Activated naive CD8-positive, alpha-beta T cell treated with anti-CD3 and anti-CD28 coated beads, Interleukin-2, amount 10 ng/mL, durations not matched to agents 7 days and 5 days (primary cell): ENCODE results near the gene CEACAM19. TPM values are rescaled to one million over a fixed set of nuclear protein-coding genes. Genes with fewer than 3 reads are reported as not detected.
"Not testable (repeated sequence)": the region's sequence is repeated elsewhere in the genome, so short reads cannot be mapped to it uniquely, and the experiment has no call there.

Experiments
- ATAC-seq: fragments of 150-1000 bp; cut with Tn5 transposase; one replicate; pipeline ENCODE4 v1.10.0; 2021; ENCODE audit warnings: low read depth, moderate library complexity
- POLR2A ChIA-PET: fragments of 350-600 bp; sonication (Branson Sonifier 250); formaldehyde crosslinking; loops from one replicate; lab custom pipeline; 2021; ENCODE audit warnings: antibody characterized with exemption; lab: Charles Lee
- DNase-seq: peaks from one replicate; pipeline ENCODE4 v3.0.0; 2021
- H3K27ac Mint-ChIP-seq: one replicate; pipeline ENCODE4 v1.8.0; 2022; ENCODE audit warnings: mild to moderate bottlenecking, mixed read lengths
- H3K27me3 Mint-ChIP-seq: one replicate; pipeline ENCODE4 v1.8.0; 2022; ENCODE audit warnings: mild to moderate bottlenecking, moderate library complexity, mixed read lengths
- H3K36me3 Mint-ChIP-seq: one replicate; pipeline ENCODE4 v1.8.0; 2021; ENCODE audit warnings: mild to moderate bottlenecking, mixed read lengths
- H3K4me1 Mint-ChIP-seq: one replicate; pipeline ENCODE4 v1.8.0; 2021; ENCODE audit warnings: mixed read lengths
- H3K4me3 Mint-ChIP-seq: one replicate; pipeline ENCODE4 v1.8.0; 2022; ENCODE audit warnings: mild to moderate bottlenecking, moderate library complexity, mixed read lengths
- H3K9me3 Mint-ChIP-seq: one replicate; pipeline ENCODE4 v1.8.0; 2021; ENCODE audit warnings: mixed read lengths
- total RNA-seq, 2 experiments: library from RNA; stranded (reverse); gene quantifications; one replicate each; pipeline ENCODE4 v1.2.3, GENCODE V29; 2021

The CEACAM19 gene
- total RNA-seq, 2 experiments from 2014 or later = 0.40 TPM; not detected in 1

DNA sequence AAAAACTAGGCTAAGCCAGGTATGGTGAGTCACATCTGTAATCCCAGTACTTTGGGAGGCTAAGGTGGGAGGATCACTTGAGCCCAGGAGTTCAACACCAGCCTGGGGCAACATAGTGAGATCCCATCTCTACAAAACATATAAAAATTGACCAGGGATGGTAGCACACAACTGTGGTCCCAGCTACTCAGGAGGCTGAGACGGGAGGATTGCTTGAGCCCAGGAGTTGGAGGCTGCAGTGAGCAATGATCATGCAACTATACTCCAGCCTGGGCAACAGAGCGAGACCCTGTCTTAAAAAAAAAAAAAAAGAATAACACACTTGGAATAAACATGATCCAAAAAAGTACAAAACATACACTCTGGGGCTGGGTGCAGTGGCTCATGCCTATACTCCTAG is 1.3 kb upstream of the CEACAM19 start:
- H3K27ac Mint-ChIP-seq, ATAC-seq, POLR2A ChIA-PET, H3K4me1 Mint-ChIP-seq, DNase-seq, H3K36me3 Mint-ChIP-seq, H3K9me3 Mint-ChIP-seq, H3K4me3 Mint-ChIP-seq, H3K27me3 Mint-ChIP-seq: not testable (repeated sequence)

GRCh38 chr19:44672226-44672625 is 944 bp downstream of the CEACAM19 start:
- H3K9me3 Mint-ChIP-seq = no peaks in the 10 kb centered on the region
- DNase-seq = no peak
- H3K4me3 Mint-ChIP-seq = no peak overlapping the region
- no peak overlapping the region for H3K27ac Mint-ChIP-seq
- H3K36me3 Mint-ChIP-seq = no peaks in the 10 kb centered on the region
- no peaks in the 10 kb centered on the region for H3K27me3 Mint-ChIP-seq
- H3K4me1 Mint-ChIP-seq = no peaks in the 10 kb centered on the region
- POLR2A ChIA-PET = no interaction called here
- no peak for ATAC-seq

DNA sequence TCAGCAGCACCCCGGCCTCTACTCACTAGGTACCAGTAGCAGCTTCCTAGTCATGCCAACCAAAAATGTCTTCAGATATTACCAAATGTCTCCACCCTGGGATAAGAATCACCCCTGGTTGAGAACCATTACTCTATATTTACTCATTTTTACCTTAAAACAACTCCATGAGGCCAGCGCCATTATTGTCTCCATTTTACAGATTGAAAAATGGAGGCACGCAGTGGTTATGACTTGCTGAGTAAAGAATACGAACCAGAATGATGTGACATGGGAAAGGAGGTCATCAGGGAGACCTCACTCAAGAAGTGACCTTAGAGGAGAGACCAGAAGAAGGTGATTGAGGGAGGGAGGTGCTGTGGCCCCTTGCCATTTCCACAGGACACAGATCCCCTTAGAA is 2.2 kb downstream of the CEACAM19 start:
- H3K4me1 Mint-ChIP-seq = no peaks in the 10 kb centered on the region
- H3K27me3 Mint-ChIP-seq = no peaks in the 10 kb centered on the region
- POLR2A ChIA-PET = no interaction called here
- H3K9me3 Mint-ChIP-seq = no peaks in the 10 kb centered on the region
- H3K27ac Mint-ChIP-seq = no peak overlapping the region
- H3K4me3 Mint-ChIP-seq = no peak overlapping the region
- no peaks in the 10 kb centered on the region for H3K36me3 Mint-ChIP-seq
- DNase-seq (no peak), ATAC-seq (no peak)

DNA sequence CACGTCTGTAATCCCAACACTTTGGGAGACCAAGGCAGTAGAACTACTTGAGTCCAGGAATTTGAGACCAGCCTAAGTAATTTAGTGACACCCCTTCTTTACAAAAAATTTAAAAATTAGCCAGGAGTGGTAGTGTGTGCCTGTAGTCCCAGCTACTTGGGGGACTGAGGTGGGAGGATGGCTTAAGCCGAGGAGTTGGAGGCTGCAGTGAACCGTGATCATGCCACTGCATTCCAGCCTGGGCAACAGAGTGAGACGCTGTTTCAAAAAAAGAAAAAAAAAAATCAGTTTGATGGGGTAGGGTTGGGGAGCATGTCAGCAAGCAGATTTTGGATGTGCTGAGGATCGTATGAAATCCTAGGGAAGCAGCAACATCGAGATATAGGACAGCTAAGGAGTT is 4.2 kb downstream of the CEACAM19 start:
- POLR2A ChIA-PET = no interaction called here
- H3K9me3 Mint-ChIP-seq = no peaks in the 10 kb centered on the region
- no peaks in the 10 kb centered on the region for H3K27me3 Mint-ChIP-seq
- DNase-seq (no peak), ATAC-seq (no peak)
- H3K27ac Mint-ChIP-seq = no peak overlapping the region
- no peaks in the 10 kb centered on the region for H3K4me1 Mint-ChIP-seq
- H3K36me3 Mint-ChIP-seq = no peaks in the 10 kb centered on the region
- H3K4me3 Mint-ChIP-seq = no peak overlapping the region

- Mint-ChIP-seq H3K4me1 (no peaks in the 10 kb centered on the region), H3K27me3 (no peaks in the 10 kb centered on the region), H3K36me3 (no peaks in the 10 kb centered on the region), H3K27ac (no peak overlapping the region), H3K9me3 (no peaks in the 10 kb centered on the region), H3K4me3 (no peak overlapping the region)
- POLR2A ChIA-PET = no interaction called here
- DNase-seq (no peak), ATAC-seq (no peak)
Observed at GRCh38 chr19:44677019-44677811, 5.9 kb downstream of the CEACAM19 start.

DNA sequence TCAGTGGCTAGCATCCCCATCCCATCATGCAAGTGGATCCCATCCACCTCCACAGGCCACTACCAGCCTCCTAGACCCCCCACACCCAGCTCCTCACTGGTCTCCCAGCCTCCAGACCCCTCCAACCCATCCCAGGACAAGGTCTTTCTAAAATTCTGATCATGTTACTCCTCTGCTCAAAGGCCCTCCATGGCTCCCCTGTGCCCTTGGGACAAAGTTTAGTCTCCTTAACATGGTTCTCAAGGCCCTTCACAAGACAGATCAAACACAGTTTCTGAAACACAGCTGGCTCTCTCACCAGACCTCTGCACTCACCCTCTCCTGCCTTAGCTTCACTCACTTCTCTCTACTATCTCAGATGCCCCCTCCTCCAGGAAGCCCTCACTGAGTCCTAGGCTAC is 9.3 kb downstream of the CEACAM19 start:
- H3K27me3 Mint-ChIP-seq = peaks cover 4% of the 10 kb centered on the region
- no peak overlapping the region for H3K4me3 Mint-ChIP-seq
- no peaks in the 10 kb centered on the region for H3K9me3 Mint-ChIP-seq
- no peak for DNase-seq
- H3K36me3 Mint-ChIP-seq = no peaks in the 10 kb centered on the region
- POLR2A ChIA-PET = no interaction called here
- ATAC-seq = no peak
- H3K27ac Mint-ChIP-seq = no peak overlapping the region
- peaks cover 10% of the 10 kb centered on the region for H3K4me1 Mint-ChIP-seq

DNA sequence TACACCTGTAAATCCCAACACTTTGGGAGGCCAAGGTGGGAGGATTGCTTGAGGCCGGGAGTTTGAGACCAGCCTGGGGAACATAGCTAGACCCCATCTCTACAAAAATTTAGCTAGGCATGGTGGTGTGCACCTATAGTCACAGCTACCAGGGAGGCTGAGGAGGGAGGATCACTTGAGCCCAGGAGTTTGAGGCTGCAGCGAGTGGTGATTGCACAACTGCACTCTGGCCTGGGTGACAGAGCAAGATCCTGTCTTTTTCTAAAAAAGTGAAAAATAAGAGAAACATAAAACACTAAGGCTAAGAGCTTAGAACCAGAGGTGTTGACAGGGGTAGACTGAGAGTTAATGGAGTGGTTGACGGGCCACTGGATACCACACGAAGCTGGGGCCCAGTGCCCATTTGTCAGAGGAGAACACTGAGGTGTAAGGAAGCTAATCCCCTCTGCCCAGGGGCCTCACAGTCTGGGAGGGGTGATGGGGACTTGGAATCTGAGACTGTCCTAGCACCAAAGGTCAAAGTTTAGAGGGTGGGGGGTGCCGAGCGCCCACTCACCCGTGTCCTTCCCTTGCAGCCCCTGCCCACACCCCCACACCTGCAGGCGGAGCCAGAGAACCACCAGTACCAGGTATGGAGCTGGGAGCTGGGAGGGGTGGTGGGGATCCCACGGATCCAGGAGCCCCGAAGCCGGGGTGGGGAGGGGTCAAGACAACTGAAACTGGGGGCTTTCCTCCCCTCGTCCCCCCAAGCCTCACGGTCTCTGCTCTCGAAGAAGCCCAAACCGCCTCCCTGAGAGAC is 10.9 kb downstream of the CEACAM19 start:
- no peaks in the 10 kb centered on the region for H3K36me3 Mint-ChIP-seq

GRCh38 chr19:44682807-44683206 is 11.5 kb downstream of the CEACAM19 start:
- no peak for DNase-seq
- H3K4me1 Mint-ChIP-seq = peaks cover 13% of the 10 kb centered on the region
- H3K9me3 Mint-ChIP-seq = no peaks in the 10 kb centered on the region
- H3K4me3 Mint-ChIP-seq = no peak overlapping the region
- ATAC-seq = no peak
- POLR2A ChIA-PET = no interaction called here
- no peaks in the 10 kb centered on the region for H3K36me3 Mint-ChIP-seq
- H3K27ac Mint-ChIP-seq = peak overlapping the region; percentile 19
- peaks cover 7% of the 10 kb centered on the region for H3K27me3 Mint-ChIP-seq

More for the DNA sequence above, 10.9 kb downstream of the CEACAM19 start:
- H3K4me1 Mint-ChIP-seq = peaks cover 13% of the 10 kb centered on the region
- H3K9me3 Mint-ChIP-seq = no peaks in the 10 kb centered on the region
- no peak overlapping the region for H3K4me3 Mint-ChIP-seq
- DNase-seq (no peak), ATAC-seq (no peak)
- H3K27me3 Mint-ChIP-seq = peaks cover 7% of the 10 kb centered on the region
- POLR2A ChIA-PET = no interaction called here
- no peak overlapping the region for H3K27ac Mint-ChIP-seq

DNA sequence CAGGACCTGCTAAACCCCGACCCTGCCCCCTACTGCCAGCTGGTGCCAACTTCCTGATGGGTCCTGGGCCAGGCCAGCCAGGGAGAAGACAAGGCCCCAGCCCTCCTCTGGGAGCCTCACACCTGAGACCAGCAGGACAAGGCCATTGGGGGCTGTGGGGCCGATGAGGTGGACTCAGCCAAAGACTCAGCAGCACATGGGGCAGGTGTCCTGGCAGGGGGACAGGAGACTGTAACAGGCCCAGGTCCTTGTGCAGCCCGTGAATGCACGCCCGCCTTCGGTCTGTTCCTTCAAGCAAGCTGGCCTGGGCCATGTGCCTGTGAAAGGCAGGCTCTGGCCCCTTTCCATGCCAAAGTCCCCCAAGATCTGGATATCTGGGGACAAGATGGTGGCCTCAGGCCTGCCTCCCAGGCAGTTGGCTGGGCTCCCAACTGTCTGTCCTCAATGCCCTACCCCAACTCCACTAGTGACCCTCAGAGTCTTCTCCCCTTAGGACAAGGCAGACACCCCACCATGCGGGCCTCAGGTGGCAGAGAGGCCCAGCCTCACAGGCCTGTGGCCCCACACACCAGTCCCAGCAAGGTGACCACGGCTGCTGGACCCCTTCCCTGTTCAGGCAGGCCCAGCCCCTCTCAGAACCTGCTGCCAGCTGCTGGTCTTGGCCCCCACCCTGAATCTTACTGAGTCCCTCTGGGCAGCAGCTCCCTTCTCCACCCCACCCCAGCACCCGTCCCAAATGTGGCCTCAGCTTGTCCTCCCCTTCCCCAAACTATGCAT is 12.3 kb downstream of the CEACAM19 start:
- no peaks in the 10 kb centered on the region for H3K9me3 Mint-ChIP-seq

GRCh38 chr19:44684396-44684795 is 13.1 kb downstream of the CEACAM19 start:
- H3K4me1 Mint-ChIP-seq = peaks cover 18% of the 10 kb centered on the region
- POLR2A ChIA-PET, H3K27me3 Mint-ChIP-seq, H3K9me3 Mint-ChIP-seq, ATAC-seq, DNase-seq, H3K36me3 Mint-ChIP-seq, H3K4me3 Mint-ChIP-seq: not testable (repeated sequence)
- peak overlapping the region; percentile 26 for H3K27ac Mint-ChIP-seq

More for the DNA sequence above, 12.3 kb downstream of the CEACAM19 start:
- Mint-ChIP-seq H3K36me3 (no peaks in the 10 kb centered on the region), H3K27ac (no peak overlapping the region), H3K4me1 (peaks cover 13% of the 10 kb centered on the region), H3K4me3 (no peak overlapping the region), H3K27me3 (peaks cover 7% of the 10 kb centered on the region)
- no peak for ATAC-seq
- DNase-seq = no peak
- POLR2A ChIA-PET = no interaction called here

GRCh38 chr19:44684892-44685863 is 13.9 kb downstream of the CEACAM19 start:
- H3K4me3 Mint-ChIP-seq = peak overlapping the region; percentile 43
- DNase-seq = no peak
- peaks cover 25% of the 10 kb centered on the region for H3K4me1 Mint-ChIP-seq
- H3K36me3 Mint-ChIP-seq = no peaks in the 10 kb centered on the region
- ATAC-seq = peak; percentile 74
- H3K27me3 Mint-ChIP-seq = peaks cover 11% of the 10 kb centered on the region
- POLR2A ChIA-PET = interaction anchor here (0.6 to 0.7 kb wide), 2 partner anchors 37 to 51 kb away, joined by 3 to 4 read pairs; no protein-coding TSS in a partner anchor
- no peaks in the 10 kb centered on the region for H3K9me3 Mint-ChIP-seq
- peak overlapping the region; percentile 60 for H3K27ac Mint-ChIP-seq

DNA sequence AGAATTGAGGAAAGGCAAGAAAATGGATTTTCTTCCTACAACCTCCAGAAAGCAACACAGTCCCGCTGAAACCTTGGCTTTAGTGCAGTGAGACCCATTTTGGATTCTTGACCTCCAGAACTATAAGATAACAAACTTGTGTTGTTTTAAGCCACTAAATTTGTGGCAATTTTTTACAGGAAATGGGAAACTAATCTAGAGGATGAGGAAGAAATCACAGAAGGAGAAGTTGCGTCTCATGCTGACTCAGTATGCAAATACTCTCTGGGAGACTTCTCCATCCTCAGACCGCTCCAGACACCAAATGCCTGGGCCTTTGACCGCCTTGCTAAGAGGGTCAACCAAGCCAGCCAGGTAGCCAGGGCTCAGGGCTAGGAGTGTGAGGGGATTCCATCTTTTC is 14.6 kb downstream of the CEACAM19 start:
- ATAC-seq (no peak), DNase-seq (no peak)
- H3K9me3 Mint-ChIP-seq = no peaks in the 10 kb centered on the region
- no peaks in the 10 kb centered on the region for H3K36me3 Mint-ChIP-seq
- H3K27ac Mint-ChIP-seq = no peak overlapping the region
- no peak overlapping the region for H3K4me3 Mint-ChIP-seq
- peaks cover 11% of the 10 kb centered on the region for H3K27me3 Mint-ChIP-seq
- POLR2A ChIA-PET = no interaction called here
- H3K4me1 Mint-ChIP-seq = peaks cover 25% of the 10 kb centered on the region
